SK-N-SH treated with all-trans-retinoic acid at 6 μM for 48 hours (cell line): ENCODE data around the gene GRHL1.

Experiments
- ATAC-seq: fragments of 200-7000 bp; cut with Tn5 transposase; 3 replicates; pipeline ENCODE4 v1.9.1; 2020; ENCODE audit warnings: mild to moderate bottlenecking, moderate library complexity
- ARNTL ChIP-seq: fragments of 450-650 bp; formaldehyde crosslinking; IDR thresholded peaks from 2 replicates; pipeline ENCODE4 v1.5.0; 2020; ENCODE audit warnings: low read depth, mild to moderate bottlenecking, moderate library complexity, borderline replicate concordance
- BACH2 ChIP-seq: fragments of 250-450 bp; sonication (Bioruptor Pico); IDR thresholded peaks from 2 replicates; pipeline ENCODE4 v1.9.0; 2021; ENCODE audit warnings: mild to moderate bottlenecking, borderline replicate concordance
- CSDC2 ChIP-seq: fragments of 250-450 bp; sonication (Bioruptor Pico); IDR thresholded peaks from 2 replicates; pipeline ENCODE4 v1.5.0; 2020; ENCODE audit warnings: mild to moderate bottlenecking, moderate library complexity
- ESRRG ChIP-seq: fragments of 250-450 bp; sonication (Bioruptor Pico); IDR thresholded peaks from 2 replicates; pipeline ENCODE4 v1.6.1; 2021; ENCODE audit warnings: mild to moderate bottlenecking
- GLIS3 ChIP-seq: fragments of 250-450 bp; sonication (Bioruptor Pico); IDR thresholded peaks from 2 replicates; pipeline ENCODE4 v1.5.0; 2020; ENCODE audit warnings: mild to moderate bottlenecking, moderate library complexity
- OSR1 ChIP-seq: fragments of 250-450 bp; sonication (Bioruptor Pico); IDR thresholded peaks from 2 replicates; pipeline ENCODE4 v1.8.0; 2022; ENCODE audit warnings: moderate library complexity, mild to moderate bottlenecking, inconsistent platforms
- PATZ1 ChIP-seq: fragments of 250-450 bp; sonication (Bioruptor Pico); IDR thresholded peaks from 2 replicates; pipeline ENCODE4 v1.8.0; 2020; ENCODE audit warnings: mild to moderate bottlenecking, moderate library complexity, borderline replicate concordance
- PPARA ChIP-seq: fragments of 250-450 bp; sonication (Bioruptor Pico); IDR thresholded peaks from 2 replicates; pipeline ENCODE4 v1.5.0; 2020; ENCODE audit warnings: mild to moderate bottlenecking, borderline replicate concordance
- RARB ChIP-seq: fragments of 250-450 bp; sonication (Bioruptor Pico); IDR thresholded peaks from 2 replicates; pipeline ENCODE4 v1.8.0; 2021; ENCODE audit warnings: mild to moderate bottlenecking, moderate library complexity
- SNAI2 ChIP-seq: fragments of 250-450 bp; sonication (Bioruptor Pico); IDR thresholded peaks from 2 replicates; pipeline ENCODE4 v1.5.0; 2020; ENCODE audit warnings: mild to moderate bottlenecking, moderate library complexity
- TCF4 ChIP-seq: fragments of 250-450 bp; sonication (Bioruptor Pico); IDR thresholded peaks from 2 replicates; pipeline ENCODE4 v1.8.0; 2021; ENCODE audit warnings: mild to moderate bottlenecking, moderate library complexity, borderline replicate concordance
- TOX ChIP-seq: fragments of 250-450 bp; sonication (Bioruptor Pico); IDR thresholded peaks from 2 replicates; pipeline ENCODE4 v1.8.0; 2021; ENCODE audit warnings: mild to moderate bottlenecking, moderate library complexity, borderline replicate concordance
- TSHZ2 ChIP-seq: fragments of 250-450 bp; sonication (Bioruptor Pico); IDR thresholded peaks from 2 replicates; pipeline ENCODE4 v1.5.0; 2020; ENCODE audit warnings: mild to moderate bottlenecking, moderate library complexity
- ZC3H10 ChIP-seq: fragments of 250-450 bp; sonication (Bioruptor Pico); IDR thresholded peaks from 2 replicates; pipeline ENCODE4 v1.5.1; 2021; ENCODE audit warnings: mild to moderate bottlenecking, moderate library complexity
- ZFP3 ChIP-seq: fragments of 250-450 bp; sonication (Bioruptor Pico); IDR thresholded peaks from 2 replicates; pipeline ENCODE4 v1.5.0; 2020; ENCODE audit warnings: mild to moderate bottlenecking, moderate library complexity
- ZFP30 ChIP-seq: fragments of 450-650 bp; formaldehyde crosslinking; IDR thresholded peaks from 2 replicates; pipeline ENCODE4 v1.5.0; 2022; ENCODE audit warnings: mild to moderate bottlenecking, moderate library complexity
- ZNF565 ChIP-seq: fragments of 450-650 bp; formaldehyde crosslinking; conservative IDR thresholded peaks from 2 replicates; pipeline ENCODE4 v1.5.0; 2020; ENCODE audit warnings: low read depth, mild to moderate bottlenecking, moderate library complexity
- ZNF70 ChIP-seq: fragments of 450-650 bp; formaldehyde crosslinking; IDR thresholded peaks from 2 replicates; pipeline ENCODE4 v1.5.0; 2020; ENCODE audit warnings: mild to moderate bottlenecking, moderate library complexity
- ZNF8 ChIP-seq: fragments of 450-650 bp; formaldehyde crosslinking; IDR thresholded peaks from 2 replicates; pipeline ENCODE4 v1.5.0; 2020; ENCODE audit warnings: mild to moderate bottlenecking, moderate library complexity
- TF ChIP-seq, protein P1 (sequence below): fragments of 250-450 bp; sonication (Bioruptor Pico); IDR thresholded peaks from 2 replicates; pipeline ENCODE4 v1.8.0; 2021; ENCODE audit warnings: low read depth, mild to moderate bottlenecking, moderate library complexity, borderline replicate concordance
- TF ChIP-seq, protein P2 (sequence below): fragments of 250-450 bp; sonication (Bioruptor Pico); IDR thresholded peaks from 2 replicates; pipeline ENCODE4 v1.5.1; 2020; ENCODE audit warnings: low read depth, mild to moderate bottlenecking, moderate library complexity

GRHL1 gene

DNA sequence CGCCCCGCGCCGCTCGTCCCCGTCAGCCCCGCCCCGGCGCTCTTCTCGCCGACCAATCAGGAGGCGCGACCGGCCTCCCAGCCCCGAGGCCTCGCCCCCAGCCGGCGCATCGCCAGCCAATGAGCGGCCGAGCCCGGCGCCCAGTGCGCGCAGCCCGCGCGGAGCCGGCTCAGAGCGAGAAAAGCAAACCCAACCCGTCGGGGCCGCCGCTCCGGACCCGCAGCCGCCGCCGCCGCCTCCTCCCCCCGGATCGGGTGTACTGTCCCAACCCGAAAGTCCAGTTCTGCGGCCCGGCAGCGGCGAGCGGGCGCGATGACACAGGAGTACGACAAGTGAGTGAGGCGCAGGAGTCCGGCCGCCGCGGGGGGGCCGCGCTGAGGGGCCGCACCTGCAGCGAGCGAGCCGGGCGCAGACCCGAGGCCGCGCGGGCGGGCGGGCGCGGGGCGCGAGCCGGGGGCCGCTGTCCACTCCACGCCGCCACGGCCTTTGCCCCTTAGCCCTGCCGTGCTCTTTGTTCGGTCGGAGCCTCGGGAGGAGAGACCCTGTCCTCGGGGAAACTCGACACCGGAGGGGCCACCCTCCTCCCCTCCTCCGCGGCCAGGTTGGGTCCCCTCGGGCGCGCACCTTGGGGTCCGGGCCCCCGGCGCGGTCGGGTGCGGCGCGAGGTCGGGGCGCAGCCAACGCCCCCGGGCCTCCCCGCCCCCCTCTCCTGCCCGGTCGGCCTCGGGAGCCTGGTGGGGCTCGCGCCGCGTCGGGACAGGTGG is at the start of gene GRHL1:
GRHL1 (plus strand) TSS at position 172 of the 764 bp plus-strand sequence; CDS start at position 313, 141 bp downstream.
- ATAC-seq = peak; percentile 97
- no peak for TF ChIP-seq OSR1 (CRISPR knock-in tag)
- no peak for TF ChIP-seq TSHZ2
- no peak for TF ChIP-seq PPARA (CRISPR knock-in tag)
- TF ChIP-seq BACH2 (CRISPR knock-in tag) = no peak
- TF ChIP-seq ZNF8 (CRISPR knock-in tag) = no peak
- TF ChIP-seq SNAI2 (CRISPR knock-in tag) = peak; percentile 67; the same call in 1 of the 2 replicates
- no peak for TF ChIP-seq ZFP3 (CRISPR knock-in tag)
- peak; percentile 13; the same call in 1 of the 2 replicates for TF ChIP-seq CSDC2 (CRISPR knock-in tag)
- no peak for TF ChIP-seq PATZ1 (CRISPR knock-in tag)
- no peak for TF ChIP-seq GLIS3 (CRISPR knock-in tag)
- TF ChIP-seq, all 23 proteins: peak for 2

DNA sequence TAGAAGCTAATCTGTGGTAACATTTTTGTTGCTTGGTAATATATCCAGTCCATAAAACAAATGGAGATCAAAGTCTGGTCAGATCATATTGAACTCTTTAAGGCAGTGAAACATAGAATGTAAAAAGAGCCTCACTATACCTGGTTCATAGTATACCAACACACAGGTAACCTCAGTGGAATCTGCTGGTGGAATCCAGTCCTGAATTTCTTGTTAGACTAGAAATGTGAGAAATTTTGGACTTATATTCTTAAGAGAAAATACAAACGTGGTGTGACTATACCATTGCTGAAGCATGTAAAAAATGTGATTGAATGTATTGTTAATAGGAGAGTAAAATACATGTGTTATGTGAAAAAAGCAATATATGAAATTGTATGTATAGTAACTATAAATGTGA is 46.1 kb upstream of the GRHL1 start:
- ATAC-seq = no peak
- no peak for TF ChIP-seq ZNF565 (CRISPR knock-in tag)
- TF ChIP-seq TOX (CRISPR knock-in tag) = no peak
- TF ChIP-seq OSR1 (CRISPR knock-in tag) = no peak
- no peak for TF ChIP-seq SNAI2 (CRISPR knock-in tag)
- no peak for TF ChIP-seq ZNF8 (CRISPR knock-in tag)
- TF ChIP-seq ZC3H10 = no peak
- TF ChIP-seq ARNTL (CRISPR knock-in tag) = no peak
- TF ChIP-seq TCF4 (CRISPR knock-in tag) = no peak
- TF ChIP-seq ESRRG (CRISPR knock-in tag) = no peak
- no peak for TF ChIP-seq ZFP30
- no peak for TF ChIP-seq ZNF70 (CRISPR knock-in tag)
- TF ChIP-seq CSDC2 (CRISPR knock-in tag) = no peak
- no peak for TF ChIP-seq GLIS3 (CRISPR knock-in tag)
- TF ChIP-seq PATZ1 (CRISPR knock-in tag) = no peak
- no peak for TF ChIP-seq PPARA (CRISPR knock-in tag)
- TF ChIP-seq, protein P1, sequence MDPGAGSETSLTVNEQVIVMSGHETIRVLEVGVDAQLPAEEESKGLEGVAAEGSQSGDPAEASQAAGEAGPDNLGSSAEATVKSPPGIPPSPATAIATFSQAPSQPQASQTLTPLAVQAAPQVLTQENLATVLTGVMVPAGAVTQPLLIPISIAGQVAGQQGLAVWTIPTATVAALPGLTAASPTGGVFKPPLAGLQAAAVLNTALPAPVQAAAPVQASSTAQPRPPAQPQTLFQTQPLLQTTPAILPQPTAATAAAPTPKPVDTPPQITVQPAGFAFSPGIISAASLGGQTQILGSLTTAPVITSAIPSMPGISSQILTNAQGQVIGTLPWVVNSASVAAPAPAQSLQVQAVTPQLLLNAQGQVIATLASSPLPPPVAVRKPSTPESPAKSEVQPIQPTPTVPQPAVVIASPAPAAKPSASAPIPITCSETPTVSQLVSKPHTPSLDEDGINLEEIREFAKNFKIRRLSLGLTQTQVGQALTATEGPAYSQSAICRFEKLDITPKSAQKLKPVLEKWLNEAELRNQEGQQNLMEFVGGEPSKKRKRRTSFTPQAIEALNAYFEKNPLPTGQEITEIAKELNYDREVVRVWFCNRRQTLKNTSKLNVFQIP (CRISPR knock-in tag) = no peak
- TF ChIP-seq ZFP3 (CRISPR knock-in tag) = no peak
- TF ChIP-seq, protein P2, sequence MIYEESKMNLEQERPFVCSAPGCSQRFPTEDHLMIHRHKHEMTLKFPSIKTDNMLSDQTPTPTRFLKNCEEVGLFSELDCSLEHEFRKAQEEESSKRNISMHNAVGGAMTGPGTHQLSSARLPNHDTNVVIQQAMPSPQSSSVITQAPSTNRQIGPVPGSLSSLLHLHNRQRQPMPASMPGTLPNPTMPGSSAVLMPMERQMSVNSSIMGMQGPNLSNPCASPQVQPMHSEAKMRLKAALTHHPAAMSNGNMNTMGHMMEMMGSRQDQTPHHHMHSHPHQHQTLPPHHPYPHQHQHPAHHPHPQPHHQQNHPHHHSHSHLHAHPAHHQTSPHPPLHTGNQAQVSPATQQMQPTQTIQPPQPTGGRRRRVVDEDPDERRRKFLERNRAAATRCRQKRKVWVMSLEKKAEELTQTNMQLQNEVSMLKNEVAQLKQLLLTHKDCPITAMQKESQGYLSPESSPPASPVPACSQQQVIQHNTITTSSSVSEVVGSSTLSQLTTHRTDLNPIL (CRISPR knock-in tag) = no peak
- no peak for TF ChIP-seq BACH2 (CRISPR knock-in tag)
- no peak for TF ChIP-seq RARB (CRISPR knock-in tag)
